ENCODE results near the gene ASB2.

DNA sequence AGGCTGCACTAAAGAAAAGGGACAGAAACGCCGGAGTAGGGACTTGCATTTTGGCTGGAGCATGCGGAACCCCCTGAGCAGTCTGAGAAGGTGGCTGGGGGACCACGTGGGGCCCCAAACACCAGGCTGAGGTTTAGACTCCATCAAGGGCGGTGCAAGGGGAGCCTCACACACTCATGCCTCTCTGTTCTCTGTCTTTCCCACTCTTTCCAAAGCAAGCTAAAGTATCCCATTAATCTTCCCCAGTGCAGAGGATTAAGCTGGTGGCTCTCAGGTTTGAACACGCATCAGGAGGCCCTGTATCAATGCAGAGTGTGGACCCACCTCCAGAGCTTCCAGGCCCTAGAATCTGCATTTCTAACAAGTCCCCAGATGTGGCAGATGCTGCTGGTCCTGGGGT lies 34.3 kb upstream of the ASB2 start:
- TF ChIP-seq EZH2 (IDR thresholded peaks at IDR 0.05; ENCODE audit: low read depth), result no peak
- TF ChIP-seq, protein P1, sequence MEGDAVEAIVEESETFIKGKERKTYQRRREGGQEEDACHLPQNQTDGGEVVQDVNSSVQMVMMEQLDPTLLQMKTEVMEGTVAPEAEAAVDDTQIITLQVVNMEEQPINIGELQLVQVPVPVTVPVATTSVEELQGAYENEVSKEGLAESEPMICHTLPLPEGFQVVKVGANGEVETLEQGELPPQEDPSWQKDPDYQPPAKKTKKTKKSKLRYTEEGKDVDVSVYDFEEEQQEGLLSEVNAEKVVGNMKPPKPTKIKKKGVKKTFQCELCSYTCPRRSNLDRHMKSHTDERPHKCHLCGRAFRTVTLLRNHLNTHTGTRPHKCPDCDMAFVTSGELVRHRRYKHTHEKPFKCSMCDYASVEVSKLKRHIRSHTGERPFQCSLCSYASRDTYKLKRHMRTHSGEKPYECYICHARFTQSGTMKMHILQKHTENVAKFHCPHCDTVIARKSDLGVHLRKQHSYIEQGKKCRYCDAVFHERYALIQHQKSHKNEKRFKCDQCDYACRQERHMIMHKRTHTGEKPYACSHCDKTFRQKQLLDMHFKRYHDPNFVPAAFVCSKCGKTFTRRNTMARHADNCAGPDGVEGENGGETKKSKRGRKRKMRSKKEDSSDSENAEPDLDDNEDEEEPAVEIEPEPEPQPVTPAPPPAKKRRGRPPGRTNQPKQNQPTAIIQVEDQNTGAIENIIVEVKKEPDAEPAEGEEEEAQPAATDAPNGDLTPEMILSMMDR (conservative IDR thresholded peaks at IDR 0.05), result no peak

All from PC-9 (cell line).